IMR-90 (cell line): Measurements from ENCODE around the gene COL6A3.

Experiments used
- BHLHE40 ChIP-seq: fragments of 150-350 bp; IDR thresholded peaks from 2 replicates; pipeline ENCODE4 v1.6.1; 2016; ENCODE audit warnings: mild to moderate bottlenecking, low read depth, low read length
- CEBPB ChIP-seq: IDR thresholded peaks from 2 replicates; pipeline ENCODE4 v1.6.1; 2012; ENCODE audit warnings: low read depth, low read length, improper control_type of control experiment
- MAZ ChIP-seq: IDR thresholded peaks from 2 replicates; pipeline ENCODE4 v1.6.1; 2012; ENCODE audit warnings: low read depth, mild to moderate bottlenecking, low read length, improper control_type of control experiment, moderate library complexity, borderline replicate concordance
- MXI1 ChIP-seq: IDR thresholded peaks from 2 replicates; pipeline ENCODE4 v1.6.1; 2012; ENCODE audit warnings: low read depth, mild to moderate bottlenecking, low read length, moderate library complexity, borderline replicate concordance
- POLR2A ChIP-seq: IDR thresholded peaks from 2 replicates; pipeline ENCODE4 v1.6.1; 2012; ENCODE audit warnings: mild to moderate bottlenecking, low read depth, low read length
- RAD21 ChIP-seq: IDR thresholded peaks from 2 replicates; pipeline ENCODE4 v1.6.1; 2012; ENCODE audit warnings: low read length, improper control_type of control experiment
- RCOR1 ChIP-seq: IDR thresholded peaks from 2 replicates; pipeline ENCODE4 v1.6.1; 2012; ENCODE audit warnings: mild to moderate bottlenecking, low read length, improper control_type of control experiment; ENCODE audit not compliant: insufficient replicate concordance
- TF ChIP-seq, protein P1 (sequence below): fragments of 150-350 bp; IDR thresholded peaks from 2 replicates; pipeline ENCODE4 v1.6.1; 2016; ENCODE audit warnings: low read depth, mild to moderate bottlenecking, low read length, moderate library complexity, borderline replicate concordance
- TF ChIP-seq, protein P2 (sequence below): conservative IDR thresholded peaks from 2 replicates; pipeline ENCODE4 v1.5.1; 2012; ENCODE audit warnings: mild to moderate bottlenecking, low read depth, low read length, improper control_type of control experiment
- TF ChIP-seq, protein P3 (sequence below): fragments of 150-350 bp; IDR thresholded peaks from 2 replicates; pipeline ENCODE4 v1.6.1; 2017; ENCODE audit warnings: mild to moderate bottlenecking, antibody characterized with exemption, low read length, low read depth

- TF ChIP-seq, protein P1, sequence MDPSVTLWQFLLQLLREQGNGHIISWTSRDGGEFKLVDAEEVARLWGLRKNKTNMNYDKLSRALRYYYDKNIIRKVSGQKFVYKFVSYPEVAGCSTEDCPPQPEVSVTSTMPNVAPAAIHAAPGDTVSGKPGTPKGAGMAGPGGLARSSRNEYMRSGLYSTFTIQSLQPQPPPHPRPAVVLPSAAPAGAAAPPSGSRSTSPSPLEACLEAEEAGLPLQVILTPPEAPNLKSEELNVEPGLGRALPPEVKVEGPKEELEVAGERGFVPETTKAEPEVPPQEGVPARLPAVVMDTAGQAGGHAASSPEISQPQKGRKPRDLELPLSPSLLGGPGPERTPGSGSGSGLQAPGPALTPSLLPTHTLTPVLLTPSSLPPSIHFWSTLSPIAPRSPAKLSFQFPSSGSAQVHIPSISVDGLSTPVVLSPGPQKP: no peak
- TF ChIP-seq, protein P2, sequence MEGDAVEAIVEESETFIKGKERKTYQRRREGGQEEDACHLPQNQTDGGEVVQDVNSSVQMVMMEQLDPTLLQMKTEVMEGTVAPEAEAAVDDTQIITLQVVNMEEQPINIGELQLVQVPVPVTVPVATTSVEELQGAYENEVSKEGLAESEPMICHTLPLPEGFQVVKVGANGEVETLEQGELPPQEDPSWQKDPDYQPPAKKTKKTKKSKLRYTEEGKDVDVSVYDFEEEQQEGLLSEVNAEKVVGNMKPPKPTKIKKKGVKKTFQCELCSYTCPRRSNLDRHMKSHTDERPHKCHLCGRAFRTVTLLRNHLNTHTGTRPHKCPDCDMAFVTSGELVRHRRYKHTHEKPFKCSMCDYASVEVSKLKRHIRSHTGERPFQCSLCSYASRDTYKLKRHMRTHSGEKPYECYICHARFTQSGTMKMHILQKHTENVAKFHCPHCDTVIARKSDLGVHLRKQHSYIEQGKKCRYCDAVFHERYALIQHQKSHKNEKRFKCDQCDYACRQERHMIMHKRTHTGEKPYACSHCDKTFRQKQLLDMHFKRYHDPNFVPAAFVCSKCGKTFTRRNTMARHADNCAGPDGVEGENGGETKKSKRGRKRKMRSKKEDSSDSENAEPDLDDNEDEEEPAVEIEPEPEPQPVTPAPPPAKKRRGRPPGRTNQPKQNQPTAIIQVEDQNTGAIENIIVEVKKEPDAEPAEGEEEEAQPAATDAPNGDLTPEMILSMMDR: no peak
- TF ChIP-seq MAZ (no peak), POLR2A (no peak), RAD21 (no peak), CEBPB (no peak), BHLHE40 (no peak), MXI1 (no peak), RCOR1 (no peak)
- TF ChIP-seq, protein P3, sequence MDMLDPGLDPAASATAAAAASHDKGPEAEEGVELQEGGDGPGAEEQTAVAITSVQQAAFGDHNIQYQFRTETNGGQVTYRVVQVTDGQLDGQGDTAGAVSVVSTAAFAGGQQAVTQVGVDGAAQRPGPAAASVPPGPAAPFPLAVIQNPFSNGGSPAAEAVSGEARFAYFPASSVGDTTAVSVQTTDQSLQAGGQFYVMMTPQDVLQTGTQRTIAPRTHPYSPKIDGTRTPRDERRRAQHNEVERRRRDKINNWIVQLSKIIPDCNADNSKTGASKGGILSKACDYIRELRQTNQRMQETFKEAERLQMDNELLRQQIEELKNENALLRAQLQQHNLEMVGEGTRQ: 0 out of 2 replicates have a peak, but pooled peaks have one; percentile 3
Observed at GRCh38 chr2:237411092-237411601, 2.8 kb downstream of the COL6A3 start.
